KMS-11 (cell line): ENCODE results near the gene STAC2.
A peak's percentile ranks its signal among the peaks of the same experiment; 100 is the strongest.

Source experiments
- H2AFZ ChIP-seq: fragments of 200-600 bp; sonication (generic); 2 replicates; pipeline ENCODE4 v1.6.1; 2016; ENCODE audit warnings: antibody characterized with exemption, mixed run types, low read depth
- H3K27ac ChIP-seq: fragments of 200-600 bp; sonication (generic); 2 replicates; pipeline ENCODE4 v1.6.1; 2016; ENCODE audit warnings: mild to moderate bottlenecking, mixed run types
- H3K27me3 ChIP-seq: fragments of 200-600 bp; sonication (generic); 2 replicates; pipeline ENCODE4 v1.6.1; 2017; ENCODE audit warnings: mild to moderate bottlenecking, low read depth, mixed run types, moderate library complexity; ENCODE audit not compliant: insufficient read depth
- H3K36me3 ChIP-seq: fragments of 200-600 bp; sonication (generic); 2 replicates; pipeline ENCODE4 v1.6.1; 2017; ENCODE audit warnings: mild to moderate bottlenecking, mixed run types; ENCODE audit not compliant: insufficient read depth
- H3K4me1 ChIP-seq: fragments of 200-600 bp; sonication (generic); 2 replicates; pipeline ENCODE4 v1.6.1; 2016; ENCODE audit warnings: mild to moderate bottlenecking, low read depth, mixed run types; ENCODE audit not compliant: poor library complexity, severe bottlenecking
- H3K4me2 ChIP-seq: fragments of 200-600 bp; sonication (generic); 2 replicates; pipeline ENCODE4 v1.7.0; 2016; ENCODE audit warnings: mild to moderate bottlenecking, mixed run types
- H3K4me3 ChIP-seq: fragments of 200-600 bp; sonication (generic); IDR thresholded peaks from 2 replicates; pipeline ENCODE4 v1.6.1; 2017; ENCODE audit warnings: low read depth, low read length, mixed read lengths; ENCODE audit not compliant: insufficient read depth
- H3K79me2 ChIP-seq: fragments of 200-600 bp; sonication (generic); 2 replicates; pipeline ENCODE4 v1.6.1; 2016; ENCODE audit warnings: low read depth, mixed run types; ENCODE audit not compliant: insufficient read depth
- H3K9ac ChIP-seq: fragments of 200-600 bp; sonication (generic); 2 replicates; pipeline ENCODE4 v1.6.1; 2016; ENCODE audit warnings: mild to moderate bottlenecking, mixed run types
- H4K20me1 ChIP-seq: fragments of 200-600 bp; sonication (generic); 2 replicates; pipeline ENCODE4 v1.6.1; 2016; ENCODE audit warnings: mild to moderate bottlenecking, mixed run types; ENCODE audit not compliant: insufficient read depth
- CTCF ChIP-seq: fragments of 200-600 bp; sonication (generic); conservative IDR thresholded peaks from 2 replicates; pipeline ENCODE4 v1.6.1; 2017; ENCODE audit warnings: low read depth, mild to moderate bottlenecking, antibody characterized with exemption, low read length, moderate library complexity, mixed read lengths

STAC2 gene

GRCh38 chr17:39239640-39240314 is 14.0 kb upstream of the STAC2 start:
- Histone ChIP-seq H3K4me3 (no peak overlapping the region), H3K9ac (no peak overlapping the region), H3K36me3 (no peaks in the 10 kb centered on the region), H3K79me2 (no peaks in the 10 kb centered on the region), H4K20me1 (no peaks in the 10 kb centered on the region), H3K4me1 (peaks cover 31% of the 10 kb centered on the region), H3K27me3 (no peaks in the 10 kb centered on the region), H2AFZ (peak overlapping the region; percentile 45; the same call in 1 of the 2 replicates), H3K4me2 (peak overlapping the region; percentile 36; the same call in 1 of the 2 replicates), H3K27ac (no peak overlapping the region)
- TF ChIP-seq CTCF, result peak; percentile 85

GRCh38 chr17:39238311-39238972 is 12.7 kb upstream of the STAC2 start:
- no peak overlapping the region for H3K9ac ChIP-seq
- no peak overlapping the region for H3K27ac ChIP-seq

GRCh38 chr17:39237586-39237985 is 11.8 kb upstream of the STAC2 start:
- Histone ChIP-seq H3K79me2 (no peaks in the 10 kb centered on the region), H3K4me2 (no peak overlapping the region), H3K9ac (no peak overlapping the region), H4K20me1 (no peaks in the 10 kb centered on the region), H3K27ac (no peak overlapping the region), H2AFZ (no peak overlapping the region; the same call in 1 of the 2 replicates), H3K27me3 (no peaks in the 10 kb centered on the region), H3K4me3 (no peak overlapping the region), H3K36me3 (no peaks in the 10 kb centered on the region), H3K4me1 (peaks cover 31% of the 10 kb centered on the region)
- TF ChIP-seq CTCF, result no peak

More at GRCh38 chr17:39238311-39238972, 12.7 kb upstream of the STAC2 start:
- Histone ChIP-seq H3K27me3 (no peaks in the 10 kb centered on the region), H3K79me2 (no peaks in the 10 kb centered on the region), H4K20me1 (no peaks in the 10 kb centered on the region), H3K4me2 (no peak overlapping the region), H3K4me3 (no peak overlapping the region), H2AFZ (peak overlapping the region; percentile 38; the same call in 1 of the 2 replicates), H3K36me3 (no peaks in the 10 kb centered on the region), H3K4me1 (peaks cover 31% of the 10 kb centered on the region)
- no peak for TF ChIP-seq CTCF

DNA sequence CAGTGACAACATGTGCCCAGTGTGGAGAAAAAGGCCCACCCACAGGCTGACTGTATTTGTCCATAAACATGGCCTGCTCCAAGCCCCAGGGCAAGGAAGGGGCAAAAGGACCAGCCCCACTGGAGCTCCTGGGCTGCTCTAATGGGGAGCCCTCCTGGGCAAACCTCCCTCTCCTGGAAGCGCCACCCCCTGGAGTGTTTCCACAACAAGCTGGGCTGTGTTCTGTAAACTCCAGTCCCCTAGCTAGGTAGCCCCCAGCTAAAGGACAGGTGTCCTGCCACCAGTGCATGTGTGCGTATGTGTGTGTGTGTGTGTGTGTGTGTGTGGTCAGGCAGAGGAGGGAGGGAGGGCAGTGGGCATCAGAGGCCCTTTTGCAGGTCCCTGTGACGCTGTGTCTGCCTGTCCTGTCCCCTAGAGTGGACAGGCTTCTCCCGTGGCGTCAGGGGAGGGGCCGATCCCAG is 11.3 kb upstream of the STAC2 start:
- H3K9ac ChIP-seq, result no peak overlapping the region
- H3K27me3 ChIP-seq, result no peaks in the 10 kb centered on the region
- H3K4me3 ChIP-seq, result no peak overlapping the region
- H2AFZ ChIP-seq, result no peak overlapping the region
- no peaks in the 10 kb centered on the region for H3K36me3 ChIP-seq
- no peak overlapping the region for H3K27ac ChIP-seq
- H3K79me2 ChIP-seq, result no peaks in the 10 kb centered on the region
- peaks cover 31% of the 10 kb centered on the region for H3K4me1 ChIP-seq
- no peak for TF ChIP-seq CTCF
- no peak overlapping the region for H3K4me2 ChIP-seq
- H4K20me1 ChIP-seq, result no peaks in the 10 kb centered on the region
